Neuron (in vitro differentiated cells): ENCODE data around the gene ERVH48-1.
"Not testable (repeated sequence)": the region's sequence is repeated elsewhere in the genome, so short reads cannot be mapped to it uniquely, and the experiment has no call there.

Source experiments
- H2AFZ ChIP-seq: one replicate; pipeline ENCODE4 v1.6.1; 2013; ENCODE audit warnings: low read depth, mild to moderate bottlenecking, inconsistent platforms, low read length, moderate library complexity
- H3K27me3 ChIP-seq: one replicate; pipeline ENCODE4 v1.6.1; 2013; ENCODE audit warnings: low read length; ENCODE audit not compliant: insufficient read depth
- H3K36me3 ChIP-seq: one replicate; pipeline ENCODE4 v1.6.1; 2013; ENCODE audit warnings: low read length; ENCODE audit not compliant: insufficient read depth
- H3K4me1 ChIP-seq: one replicate; pipeline ENCODE4 v1.6.1; 2013; ENCODE audit warnings: low read length; ENCODE audit not compliant: insufficient read depth
- H3K4me3 ChIP-seq: 2 replicates; pipeline ENCODE4 v1.5.1; 2013; ENCODE audit warnings: mild to moderate bottlenecking, low read length, moderate library complexity
- H3K9me3 ChIP-seq: one replicate; pipeline ENCODE4 v1.6.1; 2013; ENCODE audit warnings: low read length

The ERVH48-1 gene

GRCh38 chr21:42908484-42908883 is 16.9 kb downstream of the ERVH48-1 start:
- H3K9me3 ChIP-seq, result peaks cover 24% of the 10 kb centered on the region
- not testable (repeated sequence) for H3K27me3 ChIP-seq, H2AFZ ChIP-seq, H3K4me1 ChIP-seq, H3K4me3 ChIP-seq
- peaks cover 62% of the 10 kb centered on the region for H3K36me3 ChIP-seq

- no peaks in the 10 kb centered on the region for H3K27me3 ChIP-seq
- peaks cover 69% of the 10 kb centered on the region for H3K36me3 ChIP-seq
- H2AFZ ChIP-seq, result no peak overlapping the region
- H3K4me3 ChIP-seq, result no peak overlapping the region
- H3K4me1 ChIP-seq, result no peaks in the 10 kb centered on the region
- peaks cover 24% of the 10 kb centered on the region for H3K9me3 ChIP-seq
Observed at GRCh38 chr21:42906233-42906632, 19.2 kb downstream of the ERVH48-1 start.

GRCh38 chr21:42905195-42905594 is 20.2 kb downstream of the ERVH48-1 start:
- Histone ChIP-seq H3K36me3 (peaks cover 65% of the 10 kb centered on the region), H3K4me3 (no peak overlapping the region), H3K27me3 (no peaks in the 10 kb centered on the region), H2AFZ (no peak overlapping the region), H3K9me3 (peaks cover 24% of the 10 kb centered on the region), H3K4me1 (no peaks in the 10 kb centered on the region)

- no peaks in the 10 kb centered on the region for H3K27me3 ChIP-seq
- peaks cover 63% of the 10 kb centered on the region for H3K36me3 ChIP-seq
- no peak overlapping the region for H2AFZ ChIP-seq
- H3K4me1 ChIP-seq, result no peaks in the 10 kb centered on the region
- H3K9me3 ChIP-seq, result peaks cover 24% of the 10 kb centered on the region
- no peak overlapping the region for H3K4me3 ChIP-seq
Observed at GRCh38 chr21:42903817-42904216, 21.6 kb downstream of the ERVH48-1 start.

GRCh38 chr21:42900446-42900845 is 25.0 kb downstream of the ERVH48-1 start:
- peaks cover 6% of the 10 kb centered on the region for H3K9me3 ChIP-seq
- H3K4me3 ChIP-seq, result no peak overlapping the region
- H2AFZ ChIP-seq, result no peak overlapping the region
- H3K36me3 ChIP-seq, result peaks cover 57% of the 10 kb centered on the region
- no peaks in the 10 kb centered on the region for H3K4me1 ChIP-seq
- H3K27me3 ChIP-seq, result no peaks in the 10 kb centered on the region

- H3K27me3 ChIP-seq, result no peaks in the 10 kb centered on the region
- no peaks in the 10 kb centered on the region for H3K9me3 ChIP-seq
- H3K36me3 ChIP-seq, result peaks cover 13% of the 10 kb centered on the region
- H2AFZ ChIP-seq, result peak within 1 kb of the TSS; percentile 52
- peaks cover 6% of the 10 kb centered on the region for H3K4me1 ChIP-seq
- H3K4me3 ChIP-seq, result peak within 1 kb of the TSS; percentile 93
Observed at GRCh38 chr21:42892931-42893755, 32.3 kb downstream of the ERVH48-1 start, which contains the start of gene NDUFV3. Gene NDUFV3, plus strand, starts transcription at chr21:42893309. Its CDS starts 25 bp downstream, at chr21:42893334.

GRCh38 chr21:42892582-42892930 is 32.9 kb downstream of the ERVH48-1 start:
- no peaks in the 10 kb centered on the region for H3K27me3 ChIP-seq
- peaks cover 6% of the 10 kb centered on the region for H3K4me1 ChIP-seq
- H3K36me3 ChIP-seq, result peaks cover 9% of the 10 kb centered on the region
- no peaks in the 10 kb centered on the region for H3K9me3 ChIP-seq
- peak overlapping the region; percentile 93 for H3K4me3 ChIP-seq
- H2AFZ ChIP-seq, result peak overlapping the region; percentile 42

GRCh38 chr21:42887326-42887725 is 38.1 kb downstream of the ERVH48-1 start:
- no peak overlapping the region for H2AFZ ChIP-seq
- no peaks in the 10 kb centered on the region for H3K27me3 ChIP-seq
- H3K36me3 ChIP-seq, result no peaks in the 10 kb centered on the region
- peaks cover 1% of the 10 kb centered on the region for H3K9me3 ChIP-seq
- no peak overlapping the region for H3K4me3 ChIP-seq
- peaks cover 2% of the 10 kb centered on the region for H3K4me1 ChIP-seq

- no peaks in the 10 kb centered on the region for H3K27me3 ChIP-seq
- H3K4me3 ChIP-seq, result no peak overlapping the region
- no peaks in the 10 kb centered on the region for H3K36me3 ChIP-seq
- peaks cover 1% of the 10 kb centered on the region for H3K9me3 ChIP-seq
- no peaks in the 10 kb centered on the region for H3K4me1 ChIP-seq
- H2AFZ ChIP-seq, result no peak overlapping the region
Observed at GRCh38 chr21:42883921-42884320, 41.5 kb downstream of the ERVH48-1 start.

GRCh38 chr21:42880352-42880751 is 45.1 kb downstream of the ERVH48-1 start:
- peaks cover 9% of the 10 kb centered on the region for H3K4me1 ChIP-seq
- no peak overlapping the region for H2AFZ ChIP-seq
- H3K9me3 ChIP-seq, result peaks cover 1% of the 10 kb centered on the region
- H3K4me3 ChIP-seq, result peak overlapping the region; percentile 79
- no peaks in the 10 kb centered on the region for H3K27me3 ChIP-seq
- H3K36me3 ChIP-seq, result peaks cover 7% of the 10 kb centered on the region

- peaks cover 9% of the 10 kb centered on the region for H3K4me1 ChIP-seq
- H2AFZ ChIP-seq, result peak within 1 kb of the TSS; percentile 61
- peak within 1 kb of the TSS; percentile 79 for H3K4me3 ChIP-seq
- peaks cover 8% of the 10 kb centered on the region for H3K36me3 ChIP-seq
- H3K9me3 ChIP-seq, result peaks cover under 1% of the 10 kb centered on the region
- no peaks in the 10 kb centered on the region for H3K27me3 ChIP-seq
Observed at GRCh38 chr21:42878993-42879787, 46.2 kb downstream of the ERVH48-1 start, which contains the start of gene WDR4. Gene WDR4, minus strand, starts transcription at chr21:42879539. Its CDS starts 44 bp downstream, at chr21:42879495.

- peak overlapping the region; percentile 61 for H2AFZ ChIP-seq
- peak overlapping the region; percentile 79 for H3K4me3 ChIP-seq
- no peaks in the 10 kb centered on the region for H3K27me3 ChIP-seq
- peaks cover 9% of the 10 kb centered on the region for H3K4me1 ChIP-seq
- H3K9me3 ChIP-seq, result no peaks in the 10 kb centered on the region
- peaks cover 12% of the 10 kb centered on the region for H3K36me3 ChIP-seq
Observed at GRCh38 chr21:42878678-42878992, 46.8 kb downstream of the ERVH48-1 start.

GRCh38 chr21:42875811-42876210 is 49.6 kb downstream of the ERVH48-1 start:
- not testable (repeated sequence) for H2AFZ ChIP-seq, H3K27me3 ChIP-seq, H3K9me3 ChIP-seq, H3K4me1 ChIP-seq, H3K4me3 ChIP-seq
- H3K36me3 ChIP-seq, result peaks cover 31% of the 10 kb centered on the region
